Breast epithelium (tissue), 3 donors: ENCODE results near the gene FBXO27.

Experiments used
- POLR2A ChIP-seq: fragments of 450-650 bp; IDR thresholded peaks from one replicate; pipeline ENCODE4 v1.6.1; 2016; ENCODE audit warnings: antibody characterized with exemption, mild to moderate bottlenecking, moderate library complexity
- POLR2AphosphoS5 ChIP-seq, 3 donors: sonication (generic); formaldehyde crosslinking; IDR thresholded peaks; one replicate each; pipeline ENCODE4 v1.6.1; 2017; ENCODE audit warnings: antibody characterized with exemption in 3 of 3
- TF ChIP-seq, protein P1 (sequence below), 3 donors: fragments of 450-650 bp; IDR thresholded peaks; one replicate each; pipeline ENCODE4 v1.5.1; 2016 to 2017; ENCODE audit warnings: antibody characterized with exemption in 3 of 3, mild to moderate bottlenecking in 3 of 3, moderate library complexity in 3 of 3

DNA sequence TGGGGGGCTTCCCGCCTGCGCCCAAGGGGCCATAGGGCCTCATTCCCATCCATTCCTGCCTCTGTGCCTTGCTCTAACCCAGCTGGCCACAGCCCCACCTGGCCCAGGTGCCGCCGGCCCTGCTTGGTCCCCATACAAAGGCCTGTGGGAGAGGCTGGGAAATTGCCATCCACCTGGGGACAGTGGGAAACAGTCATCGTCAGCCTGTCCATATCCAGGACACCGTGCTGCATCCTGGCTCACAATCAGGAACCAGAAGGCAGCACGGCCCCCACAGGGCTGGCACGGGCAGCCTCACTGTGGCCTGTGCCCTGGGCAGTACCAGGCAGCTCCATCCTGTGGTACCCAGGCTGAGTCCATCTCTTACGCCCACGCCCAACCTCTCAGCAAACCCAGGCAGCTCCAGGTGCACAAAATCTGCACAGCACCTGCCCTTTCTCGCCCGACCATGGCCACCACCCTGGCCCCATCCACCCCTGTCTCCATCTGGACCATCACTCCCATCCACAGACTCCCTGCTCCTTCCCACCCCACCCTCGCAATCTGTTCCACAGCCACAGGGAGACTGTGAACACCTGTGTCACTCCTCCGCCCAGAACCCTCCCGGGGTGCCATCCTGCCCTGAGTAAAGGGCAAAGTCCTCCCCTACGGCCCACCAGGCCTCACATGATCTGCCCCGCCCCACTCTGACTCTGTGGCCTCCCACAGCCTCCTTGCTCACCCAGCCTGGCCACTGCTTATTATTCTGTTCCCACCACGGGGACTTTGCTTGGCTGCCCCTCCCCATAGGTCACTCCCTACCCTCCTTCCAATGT is 21.1 kb upstream of the FBXO27 start:
- no peak for TF ChIP-seq POLR2AphosphoS5 (IDR thresholded peaks at IDR 0.05)
- TF ChIP-seq, protein P1, sequence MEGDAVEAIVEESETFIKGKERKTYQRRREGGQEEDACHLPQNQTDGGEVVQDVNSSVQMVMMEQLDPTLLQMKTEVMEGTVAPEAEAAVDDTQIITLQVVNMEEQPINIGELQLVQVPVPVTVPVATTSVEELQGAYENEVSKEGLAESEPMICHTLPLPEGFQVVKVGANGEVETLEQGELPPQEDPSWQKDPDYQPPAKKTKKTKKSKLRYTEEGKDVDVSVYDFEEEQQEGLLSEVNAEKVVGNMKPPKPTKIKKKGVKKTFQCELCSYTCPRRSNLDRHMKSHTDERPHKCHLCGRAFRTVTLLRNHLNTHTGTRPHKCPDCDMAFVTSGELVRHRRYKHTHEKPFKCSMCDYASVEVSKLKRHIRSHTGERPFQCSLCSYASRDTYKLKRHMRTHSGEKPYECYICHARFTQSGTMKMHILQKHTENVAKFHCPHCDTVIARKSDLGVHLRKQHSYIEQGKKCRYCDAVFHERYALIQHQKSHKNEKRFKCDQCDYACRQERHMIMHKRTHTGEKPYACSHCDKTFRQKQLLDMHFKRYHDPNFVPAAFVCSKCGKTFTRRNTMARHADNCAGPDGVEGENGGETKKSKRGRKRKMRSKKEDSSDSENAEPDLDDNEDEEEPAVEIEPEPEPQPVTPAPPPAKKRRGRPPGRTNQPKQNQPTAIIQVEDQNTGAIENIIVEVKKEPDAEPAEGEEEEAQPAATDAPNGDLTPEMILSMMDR (IDR thresholded peaks at IDR 0.05): no peak
- no peak for TF ChIP-seq POLR2A
